GM12892 (cell line): ENCODE measurements around the gene OR2B2.

Source experiments
- POLR2A ChIP-seq: IDR thresholded peaks from 2 replicates; pipeline ENCODE4 v1.6.1; 2011; ENCODE audit warnings: low read depth, low read length, control low read depth
- POLR2AphosphoS5 ChIP-seq: IDR thresholded peaks from 2 replicates; pipeline ENCODE4 v1.6.1; 2011; ENCODE audit warnings: low read depth, low read length, control low read depth

DNA sequence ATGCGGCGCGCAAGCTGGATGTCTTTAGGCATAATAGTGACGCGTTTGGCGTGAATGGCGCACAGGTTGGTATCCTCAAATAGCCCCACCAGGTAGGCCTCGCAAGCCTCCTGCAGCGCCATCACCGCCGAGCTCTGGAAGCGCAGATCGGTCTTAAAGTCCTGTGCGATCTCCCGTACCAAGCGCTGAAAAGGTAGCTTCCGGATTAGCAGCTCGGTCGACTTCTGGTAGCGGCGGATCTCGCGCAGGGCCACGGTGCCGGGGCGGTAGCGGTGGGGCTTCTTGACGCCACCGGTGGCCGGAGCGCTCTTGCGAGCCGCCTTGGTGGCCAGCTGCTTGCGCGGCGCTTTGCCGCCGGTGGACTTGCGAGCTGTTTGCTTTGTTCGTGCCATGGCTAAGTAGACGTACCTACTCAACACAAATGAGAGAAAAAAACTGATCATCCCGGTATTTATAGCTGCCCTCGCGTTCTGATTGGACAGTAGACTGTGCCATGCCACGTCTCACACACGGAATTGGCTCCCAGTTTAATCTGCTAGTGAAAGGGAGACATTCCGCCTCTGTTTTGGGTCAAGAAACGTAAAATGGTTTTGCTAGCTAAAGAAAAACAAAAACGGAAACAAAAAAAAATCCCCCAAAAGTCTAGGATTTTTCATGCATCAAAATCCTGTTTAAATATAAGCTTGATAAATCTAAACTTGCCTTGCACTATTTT is 40.1 kb downstream of the OR2B2 start:
- TF ChIP-seq POLR2AphosphoS5: peak; percentile 97
- TF ChIP-seq POLR2A: peak; percentile 93
